GM18526 (cell line): Measurements from ENCODE around the gene BTBD9.

ENCODE experiments used
- POLR2A ChIP-seq: IDR thresholded peaks from 3 replicates; pipeline ENCODE4 v1.6.1; 2011; ENCODE audit not compliant: insufficient read length; ENCODE audit errors: extremely low read depth

BTBD9 gene

GRCh38 chr6:38429546-38429945 is 210.2 kb downstream of the BTBD9 start:
- TF ChIP-seq POLR2A, result no peak

GRCh38 chr6:38427492-38428210 is 212.1 kb downstream of the BTBD9 start:
- TF ChIP-seq POLR2A, result no peak

GRCh38 chr6:38423746-38424145 is 216.0 kb downstream of the BTBD9 start:
- TF ChIP-seq POLR2A, result no peak

DNA sequence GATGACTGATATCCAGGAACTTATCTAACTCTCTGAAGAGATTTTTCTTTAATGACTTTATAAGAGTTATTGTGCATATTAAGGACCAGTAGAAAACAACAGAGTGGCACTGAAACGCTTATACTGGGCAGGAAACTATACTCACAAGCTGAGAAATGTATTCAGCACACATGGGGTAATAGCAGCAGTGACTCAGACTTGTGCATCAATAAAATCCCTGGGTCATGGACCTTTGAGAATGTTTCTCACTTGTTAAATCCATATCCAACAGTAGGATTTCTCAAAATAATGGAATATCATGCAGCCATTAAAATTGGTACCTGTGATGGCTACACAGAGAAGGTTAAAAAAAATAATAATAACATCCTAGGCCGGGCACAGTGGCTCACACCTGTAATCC is 219.5 kb downstream of the BTBD9 start:
- no peak for TF ChIP-seq POLR2A

DNA sequence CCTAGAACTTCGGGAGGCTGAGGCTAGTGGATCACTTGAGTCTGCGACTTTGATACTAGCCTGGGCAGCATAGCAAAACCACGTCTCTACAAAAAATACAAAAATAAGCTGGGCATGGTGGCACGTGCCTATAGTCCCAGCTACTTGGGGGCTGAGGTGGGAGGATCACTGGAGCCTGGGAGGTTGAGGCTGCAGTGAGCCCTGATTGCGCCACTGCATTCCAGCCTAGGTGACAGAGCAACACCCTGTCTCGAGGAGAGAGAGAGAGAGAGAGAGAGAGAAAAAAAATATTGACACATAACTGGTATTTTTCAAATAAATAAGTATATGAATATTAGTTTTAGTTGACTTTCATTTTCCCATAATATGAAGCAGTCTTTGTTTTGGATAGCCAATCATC is 222.2 kb downstream of the BTBD9 start:
- TF ChIP-seq POLR2A, result no peak

- TF ChIP-seq POLR2A, result no peak
Observed at GRCh38 chr6:38415231-38416005, 224.3 kb downstream of the BTBD9 start.

GRCh38 chr6:38413102-38413800 is 226.5 kb downstream of the BTBD9 start:
- TF ChIP-seq POLR2A, result no peak

DNA sequence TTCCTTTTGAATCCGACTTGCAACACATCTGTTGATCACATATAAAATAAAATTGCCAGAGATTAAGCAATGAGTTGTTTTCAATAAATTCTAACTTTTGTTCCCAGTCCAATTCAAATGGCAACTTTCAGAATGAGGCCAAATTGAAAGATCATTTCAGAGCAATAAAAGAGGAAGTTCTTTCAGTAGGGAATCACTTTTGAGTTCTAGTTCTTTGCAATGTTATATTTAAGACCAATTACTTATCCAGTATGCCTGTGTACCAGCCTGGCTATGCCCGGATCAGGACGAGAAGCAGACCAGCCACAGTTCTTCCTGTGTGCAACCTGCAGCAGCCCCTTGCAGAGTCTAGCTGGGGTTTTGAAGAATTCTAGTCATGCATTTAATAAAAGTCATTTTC is 232.5 kb downstream of the BTBD9 start:
- no peak for TF ChIP-seq POLR2A

- no peak for TF ChIP-seq POLR2A
Observed at GRCh38 chr6:38406096-38406495, 233.6 kb downstream of the BTBD9 start.

GRCh38 chr6:38404900-38405556 is 234.7 kb downstream of the BTBD9 start:
- TF ChIP-seq POLR2A, result no peak

GRCh38 chr6:38404355-38404754 is 235.4 kb downstream of the BTBD9 start:
- TF ChIP-seq POLR2A, result no peak

GRCh38 chr6:38403548-38403947 is 236.2 kb downstream of the BTBD9 start:
- TF ChIP-seq POLR2A, result no peak

DNA sequence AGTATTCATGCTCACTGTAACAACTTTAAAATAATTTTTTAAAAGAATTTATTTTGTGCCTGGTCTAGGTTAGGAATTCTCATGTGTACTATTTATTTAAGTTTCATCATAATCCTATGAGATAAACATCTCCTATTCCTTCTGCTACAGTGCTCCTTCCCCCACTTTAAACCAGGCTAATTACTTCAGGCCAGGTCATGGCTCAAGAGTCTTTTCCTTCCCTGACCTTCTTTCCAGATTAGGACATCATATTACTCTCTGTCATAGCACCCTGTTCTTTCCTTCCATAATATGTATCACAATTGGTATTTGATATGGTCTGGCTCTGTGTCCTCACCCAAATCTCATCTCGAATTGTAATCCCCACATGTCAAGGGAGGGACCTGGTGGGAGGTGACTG is 239.0 kb downstream of the BTBD9 start:
- no peak for TF ChIP-seq POLR2A

- TF ChIP-seq POLR2A, result no peak
Observed at GRCh38 chr6:38400101-38400500, 239.6 kb downstream of the BTBD9 start.

DNA sequence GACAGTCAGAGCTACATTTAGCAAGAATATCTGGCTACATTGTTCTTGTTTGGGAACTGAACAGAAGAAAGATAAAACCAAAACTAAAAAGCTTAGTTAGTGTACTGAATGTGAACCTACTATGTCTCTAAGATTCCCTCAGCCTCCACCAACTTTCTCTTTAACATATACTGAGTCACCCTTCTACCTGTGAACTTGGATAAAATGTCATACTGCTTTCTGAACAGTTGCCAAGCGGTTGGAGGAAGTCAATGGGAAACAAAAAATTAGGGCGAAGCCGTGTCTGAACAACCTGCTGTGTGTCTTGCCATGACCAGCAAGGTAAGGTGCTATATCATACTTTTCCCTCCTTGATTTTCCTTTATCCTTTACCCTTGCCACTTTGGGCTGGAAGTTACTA is 243.5 kb downstream of the BTBD9 start:
- TF ChIP-seq POLR2A, result no peak

DNA sequence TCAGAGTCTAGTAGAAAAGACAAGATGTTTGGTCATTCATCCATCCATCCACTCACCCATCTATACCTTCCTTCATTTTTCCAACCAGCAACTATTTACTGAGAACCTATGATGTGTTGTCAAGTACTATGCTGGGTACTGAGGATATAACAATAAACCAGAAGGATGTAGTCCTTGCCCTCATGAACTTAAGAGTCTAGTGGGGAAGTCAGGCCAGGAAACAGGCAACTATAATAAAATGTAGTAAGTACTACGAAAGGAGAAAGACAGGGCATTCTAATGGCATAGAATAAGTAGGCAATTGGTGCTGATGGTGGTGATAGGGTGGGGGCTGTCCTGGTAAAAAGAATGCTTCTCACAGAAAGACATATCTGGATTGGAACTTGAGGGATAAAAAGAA is 245.7 kb downstream of the BTBD9 start:
- no peak for TF ChIP-seq POLR2A
